Panc1 (cell line): ENCODE results near the gene RPUSD3. TPM values are rescaled to one million over a fixed set of nuclear protein-coding genes. Genes with fewer than 3 reads are reported as not detected.

ENCODE experiments used
- ATAC-seq: fragments of 200-7000 bp; cut with Tn5 transposase; 2 replicates; pipeline ENCODE4 v1.9.1; 2020; ENCODE audit warnings: mild to moderate bottlenecking, moderate library complexity
- BruUV-seq: library from RNA; stranded (reverse); fragments of 400-500 nt; replicated peaks from 2 replicates; lab custom pipeline; 2021; lab: Mats Ljungman, UMichigan
- CTCF ChIA-PET: fragments of 300-600 bp; sonication (Branson Sonifier 250); formaldehyde crosslinking; loops from one replicate; lab custom pipeline; 2022; ENCODE audit warnings: antibody characterized with exemption; lab: Charles Lee
- POLR2A ChIA-PET: fragments of 300-600 bp; sonication (Branson Sonifier 250); formaldehyde crosslinking; loops from one replicate; lab custom pipeline; 2022; ENCODE audit warnings: antibody characterized with exemption; lab: Charles Lee
- DNase-seq: peaks from one replicate; pipeline ENCODE4 v3.0.0-alpha.2; 2010; ENCODE audit warnings: low read depth, low spot score
- H3K27ac ChIP-seq: 2 replicates; pipeline ENCODE4 v1.5.1; 2011; ENCODE audit warnings: mild to moderate bottlenecking, low read length, inconsistent platforms
- H3K27me3 ChIP-seq: fragments of 200-500 bp; sonication (Bioruptor generic); 2 replicates; pipeline ENCODE4 v1.6.0; 2014; ENCODE audit warnings: low read length, inconsistent platforms; ENCODE audit not compliant: control insufficient read depth, insufficient read depth
- H3K36me3 ChIP-seq: fragments of 200-500 bp; sonication (Bioruptor generic); 2 replicates; pipeline ENCODE4 v1.5.1; 2014; ENCODE audit warnings: inconsistent platforms, mild to moderate bottlenecking, low read length, moderate library complexity; ENCODE audit not compliant: control insufficient read depth, insufficient read depth
- H3K4me1 ChIP-seq: 2 replicates; pipeline ENCODE4 v1.5.1; 2011; ENCODE audit warnings: inconsistent platforms, mild to moderate bottlenecking, low read length, moderate library complexity; ENCODE audit not compliant: control insufficient read depth, insufficient read depth
- H3K4me3 ChIP-seq, 2 experiments: 2 replicates each; pipeline ENCODE4 v1.5.1; 2011 to 2012; ENCODE audit warnings: low read depth in 2 of 2, low read length in 2 of 2, mild to moderate bottlenecking in 2 of 2, inconsistent platforms in 1 of 2, moderate library complexity in 1 of 2
- H3K9me3 ChIP-seq: fragments of 200-500 bp; sonication (Bioruptor generic); 2 replicates; pipeline ENCODE4 v1.5.1; 2014; ENCODE audit warnings: low read depth, mild to moderate bottlenecking, inconsistent platforms, low read length, moderate library complexity; ENCODE audit not compliant: control insufficient read depth, insufficient read depth
- POLR2AphosphoS5 ChIP-seq: IDR thresholded peaks from 2 replicates; pipeline ENCODE4 v1.6.1; 2012; ENCODE audit warnings: mild to moderate bottlenecking, low read depth, low read length, moderate library complexity
- SIN3A ChIP-seq: IDR thresholded peaks from 2 replicates; pipeline ENCODE4 v1.6.1; 2012; ENCODE audit warnings: low read depth, mild to moderate bottlenecking, low read length, moderate library complexity, borderline replicate concordance; ENCODE audit not compliant: insufficient read depth
- TCF7L2 ChIP-seq: IDR thresholded peaks from 2 replicates; pipeline ENCODE4 v1.6.1; 2011; ENCODE audit warnings: mild to moderate bottlenecking, low read depth, low read length, inconsistent platforms
- in situ Hi-C: cut with HindIII; loops from 2 replicates; pipeline ENCODE4 v1.10.0; 2016; ENCODE audit warnings: low sequenced_read_pairs, low pct_unique_long_range_greater_than_20kb
- intact Hi-C: fragments of 100-400 bp; cut with micrococcal nuclease; formaldehyde crosslinking; loops from one replicate; pipeline ENCODE4 v1.10.0; 2022; ENCODE audit not compliant: unreplicated experiment
- total RNA-seq: library from RNA; stranded (reverse); gene quantifications from one replicate; pipeline ENCODE4 v1.2.1, GENCODE V29; 2021; ENCODE audit not compliant: unreplicated experiment
- TF ChIP-seq, protein P1 (sequence below): fragments of 450-650 bp; IDR thresholded peaks from 2 replicates; pipeline ENCODE4 v1.5.1; 2017; ENCODE audit warnings: mild to moderate bottlenecking
- TF ChIP-seq, protein P2 (sequence below), 2 experiments: IDR thresholded peaks; 2 replicates each; pipeline ENCODE4 v1.6.1; 2011 to 2012; ENCODE audit warnings: low read depth in 2 of 2, control low read depth in 1 of 2, low read length in 1 of 2, mild to moderate bottlenecking in 1 of 2, moderate library complexity in 1 of 2; ENCODE audit not compliant: insufficient read depth in 1 of 2

The RPUSD3 gene
- total RNA-seq, 1 experiment from 2014 or later, result 40.4 TPM

DNA sequence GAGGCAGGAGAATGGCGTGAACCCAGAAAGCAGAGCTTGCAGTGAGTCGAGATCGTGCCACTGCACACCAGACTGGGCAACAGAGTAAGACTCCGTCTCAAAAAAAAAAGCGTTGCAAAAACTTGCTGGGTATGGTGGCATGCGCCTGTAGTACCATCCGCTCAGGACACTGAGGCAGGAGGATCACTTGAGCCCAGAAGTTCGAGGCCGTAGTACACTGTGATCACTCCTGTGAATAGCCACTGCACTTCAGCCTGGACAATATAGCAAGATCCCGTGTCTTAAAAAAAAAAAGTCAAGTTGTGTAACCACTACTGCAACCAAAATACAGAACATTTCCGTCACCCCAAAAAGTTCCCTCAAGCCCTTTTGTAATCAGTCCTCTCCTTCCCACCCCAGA, 49.4 kb downstream of the RPUSD3 start:
- Histone ChIP-seq H3K4me3 (no peak overlapping the region), H3K36me3 (peaks cover 9% of the 10 kb centered on the region), H3K27ac (no peak overlapping the region), H3K27me3 (no peaks in the 10 kb centered on the region), H3K4me1 (peaks cover 7% of the 10 kb centered on the region), H3K9me3 (no peaks in the 10 kb centered on the region)
- in situ Hi-C loops, result no loop called here
- ChIA-PET CTCF (no interaction called here), POLR2A (no interaction called here)
- no TSS peak for BruUV-seq
- no peak for DNase-seq
- no peak for ATAC-seq
- intact Hi-C loops, result no loop called here
- TF ChIP-seq, protein P1, sequence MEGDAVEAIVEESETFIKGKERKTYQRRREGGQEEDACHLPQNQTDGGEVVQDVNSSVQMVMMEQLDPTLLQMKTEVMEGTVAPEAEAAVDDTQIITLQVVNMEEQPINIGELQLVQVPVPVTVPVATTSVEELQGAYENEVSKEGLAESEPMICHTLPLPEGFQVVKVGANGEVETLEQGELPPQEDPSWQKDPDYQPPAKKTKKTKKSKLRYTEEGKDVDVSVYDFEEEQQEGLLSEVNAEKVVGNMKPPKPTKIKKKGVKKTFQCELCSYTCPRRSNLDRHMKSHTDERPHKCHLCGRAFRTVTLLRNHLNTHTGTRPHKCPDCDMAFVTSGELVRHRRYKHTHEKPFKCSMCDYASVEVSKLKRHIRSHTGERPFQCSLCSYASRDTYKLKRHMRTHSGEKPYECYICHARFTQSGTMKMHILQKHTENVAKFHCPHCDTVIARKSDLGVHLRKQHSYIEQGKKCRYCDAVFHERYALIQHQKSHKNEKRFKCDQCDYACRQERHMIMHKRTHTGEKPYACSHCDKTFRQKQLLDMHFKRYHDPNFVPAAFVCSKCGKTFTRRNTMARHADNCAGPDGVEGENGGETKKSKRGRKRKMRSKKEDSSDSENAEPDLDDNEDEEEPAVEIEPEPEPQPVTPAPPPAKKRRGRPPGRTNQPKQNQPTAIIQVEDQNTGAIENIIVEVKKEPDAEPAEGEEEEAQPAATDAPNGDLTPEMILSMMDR, result no peak
- TF ChIP-seq POLR2AphosphoS5, result no peak
- no peak for TF ChIP-seq SIN3A
- TF ChIP-seq, protein P2, sequence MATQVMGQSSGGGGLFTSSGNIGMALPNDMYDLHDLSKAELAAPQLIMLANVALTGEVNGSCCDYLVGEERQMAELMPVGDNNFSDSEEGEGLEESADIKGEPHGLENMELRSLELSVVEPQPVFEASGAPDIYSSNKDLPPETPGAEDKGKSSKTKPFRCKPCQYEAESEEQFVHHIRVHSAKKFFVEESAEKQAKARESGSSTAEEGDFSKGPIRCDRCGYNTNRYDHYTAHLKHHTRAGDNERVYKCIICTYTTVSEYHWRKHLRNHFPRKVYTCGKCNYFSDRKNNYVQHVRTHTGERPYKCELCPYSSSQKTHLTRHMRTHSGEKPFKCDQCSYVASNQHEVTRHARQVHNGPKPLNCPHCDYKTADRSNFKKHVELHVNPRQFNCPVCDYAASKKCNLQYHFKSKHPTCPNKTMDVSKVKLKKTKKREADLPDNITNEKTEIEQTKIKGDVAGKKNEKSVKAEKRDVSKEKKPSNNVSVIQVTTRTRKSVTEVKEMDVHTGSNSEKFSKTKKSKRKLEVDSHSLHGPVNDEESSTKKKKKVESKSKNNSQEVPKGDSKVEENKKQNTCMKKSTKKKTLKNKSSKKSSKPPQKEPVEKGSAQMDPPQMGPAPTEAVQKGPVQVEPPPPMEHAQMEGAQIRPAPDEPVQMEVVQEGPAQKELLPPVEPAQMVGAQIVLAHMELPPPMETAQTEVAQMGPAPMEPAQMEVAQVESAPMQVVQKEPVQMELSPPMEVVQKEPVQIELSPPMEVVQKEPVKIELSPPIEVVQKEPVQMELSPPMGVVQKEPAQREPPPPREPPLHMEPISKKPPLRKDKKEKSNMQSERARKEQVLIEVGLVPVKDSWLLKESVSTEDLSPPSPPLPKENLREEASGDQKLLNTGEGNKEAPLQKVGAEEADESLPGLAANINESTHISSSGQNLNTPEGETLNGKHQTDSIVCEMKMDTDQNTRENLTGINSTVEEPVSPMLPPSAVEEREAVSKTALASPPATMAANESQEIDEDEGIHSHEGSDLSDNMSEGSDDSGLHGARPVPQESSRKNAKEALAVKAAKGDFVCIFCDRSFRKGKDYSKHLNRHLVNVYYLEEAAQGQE (IDR thresholded peaks at IDR 0.05; ENCODE audit: insufficient read depth in 1 of 2, low read depth in 2 of 2, low read length in 1 of 2), result no peak
- TF ChIP-seq TCF7L2, result no peak

DNA sequence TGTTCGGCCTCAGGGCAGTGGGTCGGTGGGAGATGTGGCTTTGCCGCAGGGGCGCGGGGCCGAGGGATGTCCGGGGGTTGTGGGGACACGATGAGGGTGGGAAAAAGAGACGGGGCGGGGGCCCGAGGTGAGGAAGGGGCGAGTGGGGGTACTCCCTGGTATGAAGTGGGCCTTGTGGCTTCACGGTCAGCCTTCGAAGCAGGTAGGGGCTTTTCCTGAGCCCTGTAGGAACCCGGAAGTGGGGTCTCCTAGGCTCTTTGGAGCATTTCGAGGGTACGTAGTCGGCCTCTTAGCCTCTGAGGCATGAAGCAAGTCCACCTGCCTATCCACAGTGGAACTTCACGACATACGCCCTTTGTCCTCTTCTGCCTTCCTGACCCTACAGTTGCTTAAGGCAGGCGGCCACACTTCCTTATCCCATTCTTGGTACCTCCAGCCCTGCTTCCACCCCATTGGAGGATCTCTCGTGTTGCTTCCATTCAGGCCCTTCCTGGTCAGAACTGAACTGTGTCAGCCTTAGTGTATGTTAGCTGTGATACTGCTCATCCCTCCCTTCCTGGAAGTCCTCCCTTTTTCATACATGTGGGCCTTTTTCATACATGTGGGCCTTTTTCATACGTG, 50.5 kb downstream of the RPUSD3 start:
- ChIA-PET CTCF (no interaction called here), POLR2A (interaction anchor here (0.6 to 1.0 kb wide), 5 partner anchors 13 to 204 kb away, joined by 3 to 5 read pairs (median 3); no protein-coding TSS in a partner anchor)
- TF ChIP-seq POLR2AphosphoS5, result no peak
- TF ChIP-seq, protein P1, result no peak
- no peak for TF ChIP-seq SIN3A
- TF ChIP-seq, protein P2 (IDR thresholded peaks at IDR 0.05; ENCODE audit: insufficient read depth in 1 of 2, low read depth in 2 of 2, low read length in 1 of 2), result no peak
- no peak for TF ChIP-seq TCF7L2
- intact Hi-C loops, result no loop called here
- in situ Hi-C loops, result no loop called here
- ATAC-seq (peak; percentile 33), DNase-seq (no peak)
- BruUV-seq, result TSS peak; percentile 81
- peak overlapping the region; percentile 98 for H3K27ac ChIP-seq
- H3K9me3 ChIP-seq, result no peaks in the 10 kb centered on the region
- H3K4me3 ChIP-seq, result peak overlapping the region; percentile 86 to 87
- peaks cover 9% of the 10 kb centered on the region for H3K36me3 ChIP-seq
- H3K27me3 ChIP-seq, result no peaks in the 10 kb centered on the region
- H3K4me1 ChIP-seq, result peaks cover 7% of the 10 kb centered on the region
